GM12891 (cell line): Measurements from ENCODE around the gene ZNF580.

Experiments used
- PAX5 ChIP-seq: IDR thresholded peaks from 2 replicates; pipeline ENCODE4 v1.6.1; 2011; ENCODE audit warnings: low read length, moderate library complexity, mild to moderate bottlenecking; ENCODE audit not compliant: insufficient read depth, severe bottlenecking
- POLR2AphosphoS5 ChIP-seq: IDR thresholded peaks from 2 replicates; pipeline ENCODE4 v1.6.1; 2011; ENCODE audit warnings: low read depth, low read length, control low read depth
- TAF1 ChIP-seq: IDR thresholded peaks from 2 replicates; pipeline ENCODE4 v1.6.1; 2011; ENCODE audit warnings: low read depth, low read length, control low read depth

DNA sequence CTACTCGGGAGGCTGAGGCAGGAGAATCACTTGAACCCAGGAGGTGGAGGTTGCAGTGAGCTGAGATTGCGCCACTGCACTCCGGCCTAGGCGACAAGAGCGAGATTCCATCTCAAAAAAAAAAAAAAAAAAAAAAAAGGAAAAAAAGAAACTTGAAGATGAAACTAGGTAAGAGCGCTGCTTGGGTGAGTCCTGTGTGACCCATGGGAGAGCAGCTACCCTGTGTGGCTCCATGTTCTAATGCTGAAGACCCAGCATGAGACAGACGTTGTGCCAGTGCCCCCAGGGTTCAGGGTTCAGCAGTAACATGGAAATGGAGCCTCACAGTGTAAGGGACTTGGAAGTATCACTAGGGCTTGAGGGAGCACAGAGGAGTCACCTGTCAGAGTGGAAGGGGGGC, 22.4 kb upstream of the ZNF580 start:
- TF ChIP-seq POLR2AphosphoS5: no peak
- no peak for TF ChIP-seq PAX5
- no peak for TF ChIP-seq TAF1
